PC-9 (cell line): Measurements from ENCODE around the gene NCAN. TPM values are rescaled to one million over a fixed set of nuclear protein-coding genes. Genes with fewer than 3 reads are reported as not detected.
A peak's percentile ranks its signal among the peaks of the same experiment; 100 is the strongest.
"Not testable (repeated sequence)": the region's sequence is repeated elsewhere in the genome, so short reads cannot be mapped to it uniquely, and the experiment has no call there.

Experiments used
- BruUV-seq: library from RNA; stranded (reverse); fragments of 400-500 nt; replicated peaks from 2 replicates; lab custom pipeline; 2021; lab: Mats Ljungman, UMichigan
- CTCF ChIA-PET: fragments of 300-600 bp; sonication (Branson Sonifier 250); formaldehyde crosslinking; loops from one replicate; lab custom pipeline; 2022; ENCODE audit warnings: antibody characterized with exemption; lab: Charles Lee
- POLR2A ChIA-PET: fragments of 300-600 bp; sonication (Branson Sonifier 250); formaldehyde crosslinking; loops from one replicate; lab custom pipeline; 2022; ENCODE audit warnings: antibody characterized with exemption; ENCODE audit not compliant: unreplicated experiment; lab: Charles Lee
- DNase-seq, 2 experiments: peaks; one replicate each; pipeline versions ENCODE4 v3.0.0 to v3.0.0-alpha.2; 2015 to 2022; ENCODE audit warnings: mixed read lengths in 1 of 2
- H2AFZ ChIP-seq: fragments of 200-600 bp; sonication (generic); 2 replicates; pipeline ENCODE4 v1.8.1; 2017; ENCODE audit warnings: antibody characterized with exemption
- H3F3A ChIP-seq: fragments of 200-600 bp; sonication (generic); 2 replicates; pipeline ENCODE4 v1.8.1; 2017; ENCODE audit warnings: antibody characterized with exemption, mild to moderate bottlenecking, low read depth; ENCODE audit not compliant: insufficient read depth
- H3K27ac ChIP-seq: fragments of 200-600 bp; sonication (generic); 2 replicates; pipeline ENCODE4 v1.6.1; 2016; ENCODE audit warnings: mixed run types
- H3K27me3 ChIP-seq: fragments of 200-600 bp; sonication (generic); 2 replicates; pipeline ENCODE4 v1.6.1; 2016; ENCODE audit warnings: low read depth, mixed run types; ENCODE audit not compliant: insufficient read depth
- H3K36me3 ChIP-seq: fragments of 200-600 bp; sonication (generic); 2 replicates; pipeline ENCODE4 v1.6.1; 2016; ENCODE audit warnings: low read depth, mixed run types
- H3K4me1 ChIP-seq: fragments of 200-600 bp; sonication (generic); replicated peaks from 2 replicates; pipeline ENCODE4 v1.6.1; 2016; ENCODE audit warnings: mixed run types; ENCODE audit not compliant: insufficient read depth
- H3K4me2 ChIP-seq: fragments of 200-600 bp; sonication (generic); 2 replicates; pipeline ENCODE4 v1.6.1; 2017; ENCODE audit warnings: mixed run types
- H3K4me3 ChIP-seq: fragments of 200-600 bp; sonication (generic); 2 replicates; pipeline ENCODE4 v1.6.1; 2016; ENCODE audit warnings: mixed run types
- H3K79me2 ChIP-seq: fragments of 200-600 bp; sonication (generic); 2 replicates; pipeline ENCODE4 v1.6.1; 2017; ENCODE audit warnings: low read depth, mixed run types
- H3K9me2 ChIP-seq: fragments of 200-600 bp; sonication (generic); 2 replicates; pipeline ENCODE4 v1.8.1; 2017; ENCODE audit warnings: mild to moderate bottlenecking; ENCODE audit not compliant: insufficient read depth
- H3K9me3 ChIP-seq: fragments of 200-600 bp; sonication (generic); 2 replicates; pipeline ENCODE4 v1.8.1; 2016; ENCODE audit warnings: low read depth; ENCODE audit not compliant: insufficient read depth
- H4K20me1 ChIP-seq: fragments of 200-600 bp; sonication (generic); 2 replicates; pipeline ENCODE4 v1.8.1; 2017; ENCODE audit not compliant: insufficient read depth
- CTCF ChIP-seq: fragments of 200-600 bp; sonication (generic); conservative IDR thresholded peaks from 2 replicates; pipeline ENCODE4 v1.6.1; 2017; ENCODE audit warnings: mixed run types, antibody characterized with exemption, mild to moderate bottlenecking, moderate library complexity
- EZH2 ChIP-seq: fragments of 200-600 bp; sonication (generic); IDR thresholded peaks from 2 replicates; pipeline ENCODE4 v1.8.0; 2017; ENCODE audit warnings: antibody characterized with exemption, low read depth
- intact Hi-C: fragments of 100-400 bp; cut with micrococcal nuclease; formaldehyde crosslinking; loops from one replicate; pipeline ENCODE4 v1.10.0; 2022; ENCODE audit not compliant: unreplicated experiment
- total RNA-seq: library from RNA; stranded (reverse); gene quantifications from 2 replicates; pipeline ENCODE4 v1.2.3, GENCODE V29; 2021

NCAN gene
- total RNA-seq, 1 experiment from 2014 or later = not detected

- ChIA-PET POLR2A (interaction anchor here (0.7 kb wide), 1 partner anchor 68 kb away, joined by 4 read pairs; no protein-coding TSS in a partner anchor), CTCF (no interaction called here)
- Histone ChIP-seq H2AFZ (no peak overlapping the region), H3K36me3 (no peaks in the 10 kb centered on the region), H3K27ac (no peak overlapping the region), H3K4me3 (no peak overlapping the region), H3K79me2 (no peaks in the 10 kb centered on the region), H3F3A (no peaks in the 10 kb centered on the region), H3K4me1 (no peaks in the 10 kb centered on the region), H3K9me3 (no peaks in the 10 kb centered on the region), H4K20me1 (no peaks in the 10 kb centered on the region), H3K9me2 (no peaks in the 10 kb centered on the region), H3K4me2 (no peak overlapping the region), H3K27me3 (peaks cover 94% of the 10 kb centered on the region)
- no peak for DNase-seq
- TF ChIP-seq CTCF = no peak
- intact Hi-C loops = no loop called here
- BruUV-seq = no TSS peak
Measured at GRCh38 chr19:19250196-19250801, 38.5 kb downstream of the NCAN start.

- POLR2A ChIA-PET, H2AFZ ChIP-seq, H3K4me3 ChIP-seq, H3F3A ChIP-seq, H3K4me1 ChIP-seq, DNase-seq, H3K9me3 ChIP-seq, H3K79me2 ChIP-seq, H4K20me1 ChIP-seq, H3K27ac ChIP-seq, H3K36me3 ChIP-seq, H3K4me2 ChIP-seq, H3K9me2 ChIP-seq, BruUV-seq, intact Hi-C loops, CTCF ChIA-PET: not testable (repeated sequence)
- H3K27me3 ChIP-seq = peaks cover 84% of the 10 kb centered on the region
Measured at GRCh38 chr19:19253409-19253808, 41.7 kb downstream of the NCAN start.

- ChIA-PET CTCF (no interaction called here), POLR2A (no interaction called here)
- no peak overlapping the region for H3K4me3 ChIP-seq
- no peak overlapping the region for H3K4me2 ChIP-seq
- no peaks in the 10 kb centered on the region for H3K9me2 ChIP-seq
- peaks cover 55% of the 10 kb centered on the region for H3K27me3 ChIP-seq
- no peaks in the 10 kb centered on the region for H3K36me3 ChIP-seq
- H3F3A ChIP-seq = no peaks in the 10 kb centered on the region
- DNase-seq = peak in 1 of 2 experiments; percentile 10
- no TSS peak for BruUV-seq
- TF ChIP-seq EZH2 = no peak
- no peak for TF ChIP-seq CTCF
- intact Hi-C loops = no loop called here
- no peaks in the 10 kb centered on the region for H3K9me3 ChIP-seq
- H2AFZ ChIP-seq = no peak overlapping the region
- H3K79me2 ChIP-seq = no peaks in the 10 kb centered on the region
- no peaks in the 10 kb centered on the region for H3K4me1 ChIP-seq
- H4K20me1 ChIP-seq = no peaks in the 10 kb centered on the region
- no peak overlapping the region for H3K27ac ChIP-seq
Measured at GRCh38 chr19:19256072-19256969, 44.6 kb downstream of the NCAN start.
